Stimulated activated CD8-positive, alpha-beta memory T cell treated with anti-CD3 and anti-CD28 coated beads, Interleukin-4, amount 100 ng/mL, for 4 hours (primary cell): ENCODE data around the gene WIPF2.

ENCODE experiments used
- DNase-seq, 2 donors: peaks; one replicate each; pipeline ENCODE4 v3.0.0-alpha.2; 2020; ENCODE audit warnings: low read depth in 2 of 2, low spot score in 1 of 2

Gene WIPF2

GRCh38 chr17:40247926-40248495, 28.9 kb downstream of the WIPF2 start:
- no peak for DNase-seq

DNA sequence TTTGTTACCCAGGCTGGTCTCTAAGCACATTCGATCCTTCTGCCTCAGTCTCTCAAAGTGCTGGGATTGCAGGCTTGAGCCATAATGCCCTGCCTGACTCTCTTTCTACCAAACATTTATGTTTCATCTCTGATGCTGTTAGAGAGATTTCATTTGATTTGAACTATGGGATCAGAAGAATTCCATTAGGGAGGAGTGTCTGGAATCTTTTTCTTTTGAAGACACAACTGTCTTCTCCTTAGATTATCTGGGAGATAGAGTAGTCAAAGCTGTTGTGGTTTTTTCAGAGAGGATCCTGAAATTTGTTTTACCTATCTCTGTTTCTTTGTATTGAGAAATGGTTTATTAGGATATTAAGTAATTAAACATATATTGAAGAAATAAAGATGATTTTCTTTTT, 29.4 kb downstream of the WIPF2 start:
- no peak for DNase-seq

DNA sequence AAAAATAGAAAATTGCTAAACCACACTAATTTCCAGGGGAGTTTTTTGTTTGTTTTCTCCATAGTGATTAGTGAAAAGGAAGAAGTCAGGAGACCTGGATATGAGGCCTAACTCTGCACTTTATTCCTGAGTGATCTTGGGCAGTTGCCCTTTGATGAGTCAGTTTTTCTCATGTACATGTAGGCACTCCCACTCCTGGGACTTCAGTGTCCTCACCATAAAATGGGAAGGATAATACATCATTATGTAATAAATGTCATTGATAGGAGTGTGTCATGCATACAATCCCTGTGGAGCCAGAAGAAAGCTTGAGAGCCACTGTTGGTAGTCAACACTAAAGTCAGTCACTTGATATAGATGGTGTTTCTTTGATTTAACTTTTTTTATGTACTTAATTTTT, 32.5 kb downstream of the WIPF2 start:
- DNase-seq = no peak

DNA sequence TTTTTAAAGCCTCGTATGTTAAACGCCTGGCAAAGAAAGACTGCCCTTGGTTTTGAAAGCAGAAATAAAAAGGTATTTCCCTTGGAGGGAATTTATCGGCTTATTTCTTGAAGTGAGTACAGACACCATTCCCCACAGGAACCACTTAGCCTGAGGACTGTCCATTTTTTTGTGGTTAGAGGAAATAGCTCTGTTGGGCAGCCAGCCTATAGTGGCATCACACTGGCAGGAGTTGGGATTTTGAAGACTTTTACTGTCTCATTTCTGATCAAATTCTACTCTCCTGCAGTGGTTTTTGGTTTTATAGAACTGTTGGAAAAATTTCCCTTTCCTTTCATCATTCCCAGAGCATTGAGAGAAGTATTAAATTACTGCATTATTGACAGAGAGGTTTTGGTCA, 34.5 kb downstream of the WIPF2 start:
- DNase-seq = no peak

- DNase-seq = no peak
Measured at GRCh38 chr17:40259505-40259904, 40.4 kb downstream of the WIPF2 start.

GRCh38 chr17:40260528-40260927, 41.4 kb downstream of the WIPF2 start:
- no peak for DNase-seq

DNA sequence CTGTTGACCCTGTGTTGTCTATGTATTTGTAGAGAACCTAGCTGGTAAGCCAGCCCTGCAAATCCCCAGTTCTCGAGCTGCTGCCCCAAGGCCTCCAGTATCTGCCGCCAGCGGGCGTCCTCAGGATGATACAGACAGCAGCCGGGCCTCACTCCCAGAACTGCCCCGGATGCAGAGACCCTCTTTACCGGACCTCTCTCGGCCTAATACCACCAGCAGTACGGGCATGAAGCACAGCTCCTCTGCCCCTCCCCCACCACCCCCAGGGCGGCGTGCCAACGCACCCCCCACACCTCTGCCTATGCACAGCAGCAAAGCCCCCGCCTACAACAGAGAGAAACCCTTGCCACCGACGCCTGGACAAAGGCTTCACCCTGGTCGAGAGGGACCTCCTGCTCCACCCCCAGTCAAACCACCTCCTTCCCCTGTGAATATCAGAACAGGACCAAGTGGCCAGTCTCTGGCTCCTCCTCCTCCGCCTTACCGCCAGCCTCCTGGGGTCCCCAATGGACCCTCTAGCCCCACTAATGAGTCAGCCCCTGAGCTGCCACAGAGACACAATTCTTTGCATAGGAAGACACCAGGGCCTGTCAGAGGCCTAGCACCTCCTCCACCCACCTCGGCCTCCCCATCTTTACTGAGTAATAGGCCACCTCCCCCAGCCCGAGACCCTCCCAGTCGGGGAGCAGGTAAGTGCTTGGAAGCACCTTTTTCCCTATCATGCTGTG, 45.5 kb downstream of the WIPF2 start:
- no peak for DNase-seq

DNA sequence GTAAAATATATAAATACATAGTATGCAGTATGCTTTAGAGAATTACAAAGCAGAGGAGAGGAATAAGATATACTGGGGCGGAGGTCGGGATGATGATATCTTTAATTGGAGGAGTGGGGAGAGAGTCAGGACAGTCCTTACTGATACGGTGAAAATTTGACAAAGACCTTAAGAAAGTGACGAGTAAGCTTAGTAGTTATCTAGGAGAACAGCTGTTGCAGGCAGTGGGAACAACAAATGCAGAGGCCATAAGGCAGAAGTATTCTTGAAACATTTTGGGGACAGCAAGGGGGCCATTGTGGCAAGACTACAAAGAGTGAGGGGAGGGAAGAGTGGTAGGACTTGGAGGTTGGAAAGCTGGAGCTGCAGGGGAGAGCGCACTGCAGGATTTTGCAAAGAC, 46.2 kb downstream of the WIPF2 start:
- DNase-seq = no peak

- DNase-seq = no peak
Measured at GRCh38 chr17:40266882-40267281, 47.8 kb downstream of the WIPF2 start.

- DNase-seq = no peak
Measured at GRCh38 chr17:40268141-40268712, 49.1 kb downstream of the WIPF2 start.

DNA sequence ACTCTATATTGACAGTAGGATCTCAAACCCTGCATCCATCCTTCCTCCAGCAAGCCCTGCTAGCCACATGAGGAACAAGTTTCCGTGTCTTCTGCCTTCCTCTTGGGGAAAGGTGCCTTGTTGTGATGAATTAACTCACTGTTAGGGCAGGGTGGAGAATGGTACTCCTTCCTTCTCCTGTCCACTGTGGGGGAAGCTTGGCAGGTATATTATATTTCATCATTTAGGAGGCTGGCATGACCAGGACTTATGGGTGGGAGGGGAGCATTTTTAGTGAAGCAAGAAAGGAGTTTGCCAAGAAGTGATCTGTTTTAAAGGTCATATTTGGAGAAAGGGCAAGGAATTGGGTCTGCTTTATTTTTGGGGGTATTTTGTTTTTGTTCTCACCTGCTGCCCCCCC, 59.3 kb downstream of the WIPF2 start:
- DNase-seq = no peak

DNA sequence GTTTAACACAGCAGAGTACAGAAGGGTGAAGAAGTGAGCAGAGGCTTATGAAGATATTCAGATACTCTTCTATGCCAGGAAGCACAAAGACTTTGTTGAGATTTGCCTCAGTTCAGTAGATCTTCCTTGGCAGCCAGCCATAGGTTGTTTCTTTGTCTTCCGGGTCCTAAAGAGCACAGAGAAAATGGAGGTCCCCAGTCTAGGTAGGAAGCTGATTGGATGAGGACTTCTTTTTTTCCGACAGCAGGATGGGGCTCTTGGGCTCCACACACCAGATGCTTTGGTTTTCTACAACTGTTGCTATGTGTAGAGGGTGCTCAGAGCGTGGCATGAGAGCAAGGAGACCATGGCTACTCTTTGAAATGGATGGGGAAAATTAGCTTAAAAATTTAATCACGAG, 60.3 kb downstream of the WIPF2 start:
- no peak for DNase-seq

DNA sequence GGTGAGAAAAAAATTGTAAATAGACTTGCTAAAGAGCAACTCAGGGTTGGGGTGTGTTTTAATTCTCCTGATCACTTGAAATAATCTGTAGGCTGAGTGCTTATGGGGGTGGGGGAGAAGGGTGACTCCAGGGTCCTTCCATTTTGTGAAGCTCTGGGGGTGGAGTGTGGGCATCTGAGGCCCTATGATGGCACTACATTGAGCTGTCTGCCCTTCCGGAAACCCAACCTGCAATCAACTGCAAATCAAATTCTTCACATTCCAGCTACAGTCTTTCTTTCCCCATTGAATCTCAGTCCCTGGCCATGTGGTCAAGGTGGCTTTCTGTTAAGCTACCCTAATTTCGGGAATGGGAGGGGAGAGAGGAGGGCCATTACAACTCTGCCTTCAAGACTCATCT, 62.6 kb downstream of the WIPF2 start:
- no peak for DNase-seq

- no peak for DNase-seq
Measured at GRCh38 chr17:40283662-40284061, 64.6 kb downstream of the WIPF2 start.

GRCh38 chr17:40284085-40284713, 65.1 kb downstream of the WIPF2 start:
- no peak for DNase-seq

- DNase-seq = no peak
Measured at GRCh38 chr17:40286473-40286872, 67.4 kb downstream of the WIPF2 start.

DNA sequence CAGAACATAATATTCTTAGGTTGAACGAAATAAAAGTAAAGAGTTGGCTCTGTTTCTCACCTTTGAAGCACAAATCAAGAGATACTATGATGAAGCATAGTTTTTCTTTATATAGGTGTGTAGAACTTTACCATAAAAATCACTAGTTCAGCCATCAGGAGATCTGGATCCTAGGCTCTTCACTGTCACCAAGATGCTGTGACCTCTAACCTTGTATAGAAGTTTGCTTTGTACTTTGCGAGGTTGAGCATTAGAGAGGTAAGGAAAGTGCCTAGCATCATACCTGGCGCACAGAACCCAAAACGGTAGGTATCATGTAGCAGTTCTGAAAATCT, 68.0 kb downstream of the WIPF2 start:
- no peak for DNase-seq

GRCh38 chr17:40287494-40288369, 68.6 kb downstream of the WIPF2 start, which contains the start of gene CDC6:
Gene CDC6 (plus strand): TSS chr17:40287879. CDS start chr17:40289421, 1,542 bp downstream.
- DNase-seq = peak; percentile 97

DNA sequence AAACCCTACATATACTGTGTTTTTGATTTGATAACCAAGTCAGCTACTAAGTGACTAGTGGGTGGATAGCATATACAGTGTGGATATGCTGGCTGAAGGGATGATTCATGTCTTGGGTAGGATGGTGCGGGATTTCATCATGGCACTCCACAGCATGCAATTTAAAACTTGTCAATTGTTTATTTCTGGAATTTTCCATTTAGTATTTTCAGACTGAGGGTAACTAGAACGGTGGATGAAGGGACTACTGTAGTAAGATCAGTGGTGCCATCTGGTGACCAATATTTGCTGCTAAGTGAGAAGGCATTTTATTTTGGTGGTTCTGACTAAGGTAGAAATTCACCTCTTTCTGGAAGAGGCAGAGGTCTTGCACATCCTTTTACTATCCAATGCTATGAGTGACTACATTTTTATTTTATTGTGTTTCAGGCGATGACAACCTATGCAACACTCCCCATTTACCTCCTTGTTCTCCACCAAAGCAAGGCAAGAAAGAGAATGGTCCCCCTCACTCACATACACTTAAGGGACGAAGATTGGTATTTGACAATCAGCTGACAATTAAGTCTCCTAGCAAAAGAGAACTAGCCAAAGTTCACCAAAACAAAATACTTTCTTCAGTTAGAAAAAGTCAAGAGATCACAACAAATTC, 71.7 kb downstream of the WIPF2 start:
- no peak for DNase-seq

DNA sequence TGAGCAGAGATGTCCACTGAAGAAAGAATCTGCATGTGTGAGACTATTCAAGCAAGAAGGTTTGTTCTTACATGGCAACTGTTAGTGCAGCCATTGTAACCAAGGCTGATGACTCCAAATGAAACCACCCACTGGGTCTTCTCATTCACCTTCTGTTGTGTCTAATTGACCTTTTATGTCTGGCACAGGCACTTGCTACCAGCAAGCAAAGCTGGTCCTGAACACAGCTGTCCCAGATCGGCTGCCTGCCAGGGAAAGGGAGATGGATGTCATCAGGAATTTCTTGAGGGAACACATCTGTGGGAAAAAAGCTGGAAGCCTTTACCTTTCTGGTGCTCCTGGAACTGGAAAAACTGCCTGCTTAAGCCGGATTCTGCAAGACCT, 72.2 kb downstream of the WIPF2 start:
- DNase-seq = no peak

DNA sequence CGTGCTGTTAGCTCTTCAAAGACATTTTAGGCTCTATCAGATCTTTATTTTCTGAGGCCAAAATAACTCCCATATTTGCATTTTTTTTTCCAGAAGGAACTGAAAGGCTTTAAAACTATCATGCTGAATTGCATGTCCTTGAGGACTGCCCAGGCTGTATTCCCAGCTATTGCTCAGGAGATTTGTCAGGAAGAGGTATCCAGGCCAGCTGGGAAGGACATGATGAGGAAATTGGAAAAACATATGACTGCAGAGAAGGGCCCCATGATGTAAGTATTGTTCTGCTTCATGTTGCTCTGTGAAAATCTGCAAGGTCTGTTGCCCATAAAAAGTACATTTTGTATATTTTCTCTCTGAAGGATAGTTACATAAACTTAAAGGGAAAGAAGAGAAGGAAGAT, 74.3 kb downstream of the WIPF2 start:
- DNase-seq = no peak
